ENCODE data around the gene DEXI. TPM values are rescaled to one million over a fixed set of nuclear protein-coding genes. Genes with fewer than 3 reads are reported as not detected.

DEXI gene
- total and polyA plus RNA-seq, 2 of the 13 experiments (the other 11 are each of a cell fraction or from before 2014, with no cell fraction given): 51.5 to 70.4 TPM

GRCh38 chr16:10944249-10945064, 2.2 kb upstream of the DEXI start, which contains the start of gene CLEC16A (continued):
- TF ChIP-seq EEA1 (CRISPR knock-in tag; IDR thresholded peaks at IDR 0.05; ENCODE audit: borderline replicate concordance) (peak; percentile 98; the same call in 1 of the 2 replicates), NFYB (CRISPR knock-in tag; IDR thresholded peaks at IDR 0.05) (peak; percentile 67; the same call in 1 of the 2 replicates), HOXA7 (CRISPR knock-in tag; IDR thresholded peaks at IDR 0.05) (no peak), BRD4 (CRISPR knock-in tag; IDR thresholded peaks at IDR 0.05) (peak; percentile 77), ZNF383 (CRISPR knock-in tag; IDR thresholded peaks at IDR 0.05; ENCODE audit: borderline replicate concordance) (no peak), RNF2 (conservative IDR thresholded peaks at IDR 0.05; ENCODE audit: low read depth) (peak; percentile 35; the same call in 1 of the 2 replicates), ZNF780A (CRISPR knock-in tag; IDR thresholded peaks at IDR 0.05) (no peak), PHF21A (CRISPR knock-in tag; IDR thresholded peaks at IDR 0.05) (peak; percentile 58; the same call in 1 of the 2 replicates), ZNF263 (CRISPR knock-in tag; IDR thresholded peaks at IDR 0.05) (peak; percentile 82), ARNT2 (CRISPR knock-in tag; IDR thresholded peaks at IDR 0.05; ENCODE audit: low read depth) (peak; percentile 81; the same call in 1 of the 2 replicates), RBM22 (optimal IDR thresholded peaks at IDR 0.05; ENCODE audit: low read length) (no peak), ZMYM2 (CRISPR knock-in tag; IDR thresholded peaks at IDR 0.05) (peak; percentile 7; the same call in 1 of the 2 replicates), ZSCAN29 (CRISPR knock-in tag; conservative IDR thresholded peaks at IDR 0.05) (peak; percentile 83; the same call in 1 of the 2 replicates), FOXO1 (CRISPR knock-in tag; IDR thresholded peaks at IDR 0.05) (peak; percentile 93), ZNF775 (CRISPR knock-in tag; IDR thresholded peaks at IDR 0.05; ENCODE audit: borderline replicate concordance) (no peak; the same call in 1 of the 2 replicates), CAMTA2 (CRISPR knock-in tag; IDR thresholded peaks at IDR 0.05; ENCODE audit: borderline replicate concordance) (peak; percentile 89), NCOA1 (CRISPR knock-in tag; IDR thresholded peaks at IDR 0.05) (no peak), KLF15 (CRISPR knock-in tag; IDR thresholded peaks at IDR 0.05; ENCODE audit: borderline replicate concordance) (peak; percentile 46; the same call in 1 of the 2 replicates), CSRNP2 (CRISPR knock-in tag; conservative IDR thresholded peaks at IDR 0.05; ENCODE audit: low read depth) (no peak), ZNF432 (CRISPR knock-in tag; IDR thresholded peaks at IDR 0.05; ENCODE audit: borderline replicate concordance) (no peak), ZNF530 (CRISPR knock-in tag; IDR thresholded peaks at IDR 0.05; ENCODE audit: low read depth) (no peak), ZNF362 (CRISPR knock-in tag; IDR thresholded peaks at IDR 0.05; ENCODE audit: borderline replicate concordance) (peak; percentile 65; the same call in 1 of the 2 replicates), ZBTB14 (CRISPR knock-in tag; IDR thresholded peaks at IDR 0.05) (0 out of 2 replicates have a peak, but pooled peaks have one; percentile 40), ZNF335 (CRISPR knock-in tag; IDR thresholded peaks at IDR 0.05) (peak; percentile 96), TMF1 (CRISPR knock-in tag; IDR thresholded peaks at IDR 0.05; ENCODE audit: low read depth) (peak; percentile 73; the same call in 1 of the 2 replicates), ELF3 (CRISPR knock-in tag; IDR thresholded peaks at IDR 0.05) (peak; percentile 97), ZBTB20 (CRISPR knock-in tag; IDR thresholded peaks at IDR 0.05; ENCODE audit: borderline replicate concordance, low read depth) (peak; percentile 87; the same call in 1 of the 2 replicates)
